GM12878 (cell line): ENCODE results near the gene ZNRF3. TPM values are rescaled to one million over a fixed set of nuclear protein-coding genes. Genes with fewer than 3 reads are reported as not detected.

Experiments used
- ATAC-seq: fragments of 200-7000 bp; cut with Tn5 transposase; 3 replicates; pipeline ENCODE4 v1.9.1; 2020; ENCODE audit warnings: mild to moderate bottlenecking, moderate library complexity
- BruUV-seq: library from RNA; stranded (reverse); fragments of 400-500 nt; replicated peaks from 2 replicates; lab custom pipeline; 2021; lab: Mats Ljungman, UMichigan
- CTCF ChIA-PET: fragments of 300-600 bp; sonication (Branson Sonifier 250); formaldehyde crosslinking; extraction: SDS; loops from one replicate; lab custom pipeline; 2021; ENCODE audit warnings: inconsistent platforms; lab: Yijun Ruan, JAX
- POLR2A ChIA-PET: fragments of 350-600 bp; formaldehyde crosslinking; extraction: SDS; loops from one replicate; lab custom pipeline; 2021; ENCODE audit warnings: inconsistent platforms; lab: Charles Lee
- RAD21 ChIA-PET: fragments of 300-600 bp; sonication (Branson Sonifier 250); formaldehyde crosslinking; loops from one replicate; lab custom pipeline; 2023; ENCODE audit warnings: antibody characterized with exemption; ENCODE audit not compliant: unreplicated experiment; lab: Charles Lee
- SMC1A ChIA-PET: fragments of 300-600 bp; sonication (Branson Sonifier 250); formaldehyde crosslinking; loops from one replicate; lab custom pipeline; 2023; ENCODE audit not compliant: unreplicated experiment, uncharacterized antibody; lab: Charles Lee
- DNase-seq: peaks from one replicate; pipeline ENCODE4 v3.0.0-alpha.2; 2011; ENCODE audit warnings: low read depth, low spot score
- FAIRE-seq: peaks from 3 replicates; lab custom pipeline; 2011; peaks lifted over from hg19 to GRCh38; lab: Jason Lieb, UNC
- H2AFZ ChIP-seq: 2 replicates; pipeline ENCODE4 v1.6.0; 2011; ENCODE audit warnings: low read depth, low read length, control low read depth; ENCODE audit not compliant: control insufficient read depth
- H3K27ac ChIP-seq: 2 replicates; pipeline ENCODE4 v1.5.1; 2011; ENCODE audit warnings: control low read depth; ENCODE audit not compliant: control insufficient read depth, insufficient read depth
- H3K27me3 ChIP-seq, 2 experiments: replicated peaks in 1 of 2; 2 replicates each; pipeline versions ENCODE4 v1.6.0 to v1.6.1; 2011; ENCODE audit warnings: low read length in 1 of 2; ENCODE audit not compliant: control insufficient read depth in 2 of 2, insufficient read depth in 2 of 2
- H3K36me3 ChIP-seq, 2 experiments: 2 replicates each; pipeline ENCODE4 v1.5.1; 2011; ENCODE audit warnings: low read length in 1 of 2; ENCODE audit not compliant: control insufficient read depth in 2 of 2, insufficient read depth in 2 of 2
- H3K4me1 ChIP-seq: 2 replicates; pipeline ENCODE4 v1.6.1; 2011; ENCODE audit warnings: mild to moderate bottlenecking, low read length, moderate library complexity, mixed read lengths; ENCODE audit not compliant: control insufficient read depth, insufficient read depth
- H3K4me2 ChIP-seq: 2 replicates; pipeline ENCODE4 v1.6.0; 2011; ENCODE audit warnings: control low read depth; ENCODE audit not compliant: control insufficient read depth, insufficient read depth
- H3K4me3 ChIP-seq: fragments of 200-600 bp; sonication (generic); 2 replicates; pipeline ENCODE4 v1.5.1; 2016
- H3K79me2 ChIP-seq: 2 replicates; pipeline ENCODE4 v1.6.0; 2011; ENCODE audit warnings: low read length; ENCODE audit not compliant: control insufficient read depth, insufficient read depth
- H3K9ac ChIP-seq: 2 replicates; pipeline ENCODE4 v1.8.0; 2011; ENCODE audit warnings: low read length, control low read depth, mixed read lengths; ENCODE audit not compliant: control insufficient read depth, insufficient read depth
- H3K9me3 ChIP-seq: replicated peaks from 3 replicates; pipeline ENCODE4 v1.5.1; 2011; ENCODE audit warnings: mild to moderate bottlenecking, low read length; ENCODE audit not compliant: control insufficient read depth, insufficient read depth
- H4K20me1 ChIP-seq: 2 replicates; pipeline ENCODE4 v1.6.0; 2011; ENCODE audit not compliant: control insufficient read depth, insufficient read depth
- FOS ChIP-seq: IDR thresholded peaks from 3 replicates; pipeline ENCODE4 v1.6.1; 2011; ENCODE audit warnings: borderline replicate concordance; ENCODE audit not compliant: insufficient read length; ENCODE audit errors: extremely low read depth
- PML ChIP-seq: IDR thresholded peaks from 2 replicates; pipeline ENCODE4 v1.6.1; 2012; ENCODE audit warnings: low read length, inconsistent platforms
- SIN3A ChIP-seq: IDR thresholded peaks from 2 replicates; pipeline ENCODE4 v1.6.1; 2012; ENCODE audit warnings: low read depth, low read length, improper control_type of control experiment
- ZSCAN29 ChIP-seq: fragments of 450-650 bp; IDR thresholded peaks from 2 replicates; pipeline ENCODE4 v1.6.1; 2017; ENCODE audit warnings: mild to moderate bottlenecking, moderate library complexity
- WGBS: methylation state at CpG from one replicate; pipeline ENCODE4 v1.1.6; 2016; ENCODE audit warnings: low lambda C conversion rate; ENCODE audit not compliant: insufficient replicate concordance, insufficient coverage; ENCODE audit errors: missing lambda C conversion rate; 5-methylcytosine and 5-hydroxymethylcytosine counted together
- in situ Hi-C: fragments of 300-500 bp; cut with MboI; formaldehyde crosslinking; loops from 9 replicates; pipeline ENCODE4 v1.14.3; 2018; ENCODE audit warnings: mixed read lengths
- intact Hi-C: fragments of 100-400 bp; cut with micrococcal nuclease; formaldehyde crosslinking; loops from one replicate; pipeline ENCODE4 v1.14.2; 2022; ENCODE audit not compliant: unreplicated experiment
- polyA plus RNA-seq, 11 experiments: library from polyadenylated mRNA; depleted of rRNA in 4 of 11; unstranded in 6 of 11; stranded (reverse) in 5 of 11; fragments of >200 nt; fragmentation: Nextera tagmentation in 4 of 11; fragmentation: Illumina TruSeq in 1 of 11; extraction: Ambion mirVana in 4 of 11; extraction: Trizol in 1 of 11; gene quantifications; 1 replicate in 1 of 11; 2 replicates in 10 of 11; pipeline versions ENCODE4 v1.2.1 to v1.2.3, GENCODE V29; 2011 to 2016; ENCODE audit warnings: inconsistent platforms in 2 of 11, missing spikeins in 2 of 11, low read depth in 1 of 11
- total RNA-seq, 4 experiments: library from RNA; depleted of rRNA in 3 of 4; stranded (reverse); fragments of >200 nt in 3 of 4; fragmentation: Illumina TruSeq in 1 of 4; extraction: Trizol in 1 of 4; gene quantifications; 2 replicates each; pipeline versions ENCODE4 v1.2.1 to v1.2.3, GENCODE V29; 2013 to 2021
- TF ChIP-seq, protein P1 (sequence below): fragments of 450-650 bp; IDR thresholded peaks from 2 replicates; pipeline ENCODE4 v1.6.1; 2017; ENCODE audit warnings: mild to moderate bottlenecking, moderate library complexity

Gene ZNRF3
- total and polyA plus RNA-seq, 10 of the 15 experiments (the other 5 are each of a cell fraction or from before 2014, with no cell fraction given): 0.05 to 2.4 (median 0.46) TPM

DNA sequence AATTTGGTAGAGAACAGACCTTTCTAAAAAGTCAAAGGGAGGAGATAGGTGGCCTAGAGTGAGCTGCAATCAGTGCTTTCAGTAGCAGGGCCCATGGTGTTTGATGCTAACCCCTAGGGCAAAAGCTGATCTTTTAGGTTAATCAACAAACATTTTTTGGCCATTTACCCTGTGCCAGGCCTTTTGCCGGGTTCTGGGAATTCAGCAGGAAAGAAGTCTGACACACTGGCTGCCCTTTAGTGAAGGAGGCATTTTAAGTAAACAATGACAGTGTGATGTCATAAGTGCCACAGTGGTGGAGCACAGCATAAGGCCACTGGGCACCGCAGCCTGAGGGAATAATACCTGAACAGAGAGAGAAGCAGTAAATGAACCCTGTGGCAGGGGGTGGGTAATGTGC, 149.2 kb downstream of the ZNRF3 start:
- Histone ChIP-seq H3K79me2 (no peaks in the 10 kb centered on the region), H3K9ac (no peak overlapping the region)
- in situ Hi-C loops: loop anchor here (25.0 kb wide), 1 partner anchor 995 kb away; no protein-coding TSS in a partner anchor

DNA sequence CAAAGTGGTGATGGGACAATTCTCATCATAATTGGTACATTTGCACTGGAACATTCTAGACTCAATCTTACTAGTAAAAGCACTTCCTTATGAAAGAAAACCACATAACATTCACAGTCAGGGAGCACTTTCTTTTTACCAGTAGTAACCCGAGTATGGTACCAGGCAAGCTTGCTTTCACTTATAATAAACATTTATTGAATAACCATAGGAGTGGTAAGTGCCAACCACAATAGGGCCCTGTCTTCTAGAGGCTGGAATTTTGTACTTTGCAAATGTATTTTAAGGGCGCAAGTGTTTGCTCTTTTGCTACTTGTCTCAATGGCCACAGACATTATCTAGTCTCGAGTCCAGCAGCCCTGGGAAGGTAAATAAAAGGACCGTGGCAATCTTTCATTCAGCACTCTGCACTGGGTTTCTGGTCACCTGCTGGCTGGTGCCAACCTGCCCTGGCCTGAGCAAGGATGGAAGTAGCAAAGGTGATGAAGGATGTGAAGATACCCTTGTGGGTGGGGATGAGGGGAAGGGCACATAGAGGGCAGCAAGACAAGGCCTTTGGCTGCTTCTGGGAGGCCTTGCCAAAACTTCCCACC, 154.1 kb downstream of the ZNRF3 start:
- no peak for DNase-seq
- Histone ChIP-seq H3K4me2 (no peak overlapping the region), H3K9ac (no peak overlapping the region), H3K79me2 (no peaks in the 10 kb centered on the region), H3K4me3 (no peak overlapping the region), H4K20me1 (no peaks in the 10 kb centered on the region), H3K36me3 (no peaks in the 10 kb centered on the region; a peak in 1 of 4 replicates)
- 24% methylated on average over 4 of the region's 4 CpGs for WGBS
- ChIA-PET CTCF (interaction anchor here (0.8 to 9.5 kb wide), 15 partner anchors 8 to 437 kb away, joined by 3 to 195 read pairs (median 7); no protein-coding TSS in a partner anchor), RAD21 (interaction anchor here (1.6 to 8.5 kb wide), 9 partner anchors 10 to 185 kb away, joined by 4 to 119 read pairs (median 34); no protein-coding TSS in a partner anchor), POLR2A (interaction anchor here (0.6 to 1.0 kb wide), 4 partner anchors 23 to 728 kb away, joined by 3 to 4 read pairs (median 3); no protein-coding TSS in a partner anchor)
- ATAC-seq: 0 out of 3 replicates have a peak, but pooled peaks have one; percentile 9
- intact Hi-C loops (no loop called here), in situ Hi-C loops (loop anchor here (5.0 to 25.0 kb wide), 3 partner anchors 185 to 1000 kb away; no protein-coding TSS in a partner anchor)
- no TSS peak for BruUV-seq
- FAIRE-seq: no peak
- TF ChIP-seq ZSCAN29 (no peak), FOS (no peak), PML (no peak)
- TF ChIP-seq, protein P1, sequence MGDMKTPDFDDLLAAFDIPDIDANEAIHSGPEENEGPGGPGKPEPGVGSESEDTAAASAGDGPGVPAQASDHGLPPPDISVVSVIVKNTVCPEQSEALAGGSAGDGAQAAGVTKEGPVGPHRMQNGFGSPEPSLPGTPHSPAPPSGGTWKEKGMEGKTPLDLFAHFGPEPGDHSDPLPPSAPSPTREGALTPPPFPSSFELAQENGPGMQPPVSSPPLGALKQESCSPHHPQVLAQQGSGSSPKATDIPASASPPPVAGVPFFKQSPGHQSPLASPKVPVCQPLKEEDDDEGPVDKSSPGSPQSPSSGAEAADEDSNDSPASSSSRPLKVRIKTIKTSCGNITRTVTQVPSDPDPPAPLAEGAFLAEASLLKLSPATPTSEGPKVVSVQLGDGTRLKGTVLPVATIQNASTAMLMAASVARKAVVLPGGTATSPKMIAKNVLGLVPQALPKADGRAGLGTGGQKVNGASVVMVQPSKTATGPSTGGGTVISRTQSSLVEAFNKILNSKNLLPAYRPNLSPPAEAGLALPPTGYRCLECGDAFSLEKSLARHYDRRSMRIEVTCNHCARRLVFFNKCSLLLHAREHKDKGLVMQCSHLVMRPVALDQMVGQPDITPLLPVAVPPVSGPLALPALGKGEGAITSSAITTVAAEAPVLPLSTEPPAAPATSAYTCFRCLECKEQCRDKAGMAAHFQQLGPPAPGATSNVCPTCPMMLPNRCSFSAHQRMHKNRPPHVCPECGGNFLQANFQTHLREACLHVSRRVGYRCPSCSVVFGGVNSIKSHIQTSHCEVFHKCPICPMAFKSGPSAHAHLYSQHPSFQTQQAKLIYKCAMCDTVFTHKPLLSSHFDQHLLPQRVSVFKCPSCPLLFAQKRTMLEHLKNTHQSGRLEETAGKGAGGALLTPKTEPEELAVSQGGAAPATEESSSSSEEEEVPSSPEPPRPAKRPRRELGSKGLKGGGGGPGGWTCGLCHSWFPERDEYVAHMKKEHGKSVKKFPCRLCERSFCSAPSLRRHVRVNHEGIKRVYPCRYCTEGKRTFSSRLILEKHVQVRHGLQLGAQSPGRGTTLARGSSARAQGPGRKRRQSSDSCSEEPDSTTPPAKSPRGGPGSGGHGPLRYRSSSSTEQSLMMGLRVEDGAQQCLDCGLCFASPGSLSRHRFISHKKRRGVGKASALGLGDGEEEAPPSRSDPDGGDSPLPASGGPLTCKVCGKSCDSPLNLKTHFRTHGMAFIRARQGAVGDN: no peak
- TF ChIP-seq, all 136 proteins: peak for 0
- Histone ChIP-seq H3K27me3 (no peaks in the 10 kb centered on the region), H3K27ac (no peak overlapping the region), H3K9me3 (no peaks in the 10 kb centered on the region), H3K4me1 (no peaks in the 10 kb centered on the region), H2AFZ (no peak overlapping the region)
- SMC1A ChIA-PET: interaction anchor here (0.6 to 9.1 kb wide), 22 partner anchors 9 to 206 kb away, joined by 3 to 187 read pairs (median 5); partner anchors contain the start of gene ZNRF3

More for the DNA sequence above, 149.2 kb downstream of the ZNRF3 start:
- no peaks in the 10 kb centered on the region for H3K9me3 ChIP-seq
- 55% methylated on average over 2 of the region's 2 CpGs for WGBS
- no peaks in the 10 kb centered on the region for H3K4me1 ChIP-seq
- POLR2A ChIA-PET: interaction anchor here (1.0 to 1.7 kb wide), 3 partner anchors 15 to 101 kb away, joined by 3 to 5 read pairs (median 3); no protein-coding TSS in a partner anchor
- FAIRE-seq: no peak
- H3K27me3 ChIP-seq: 0 out of 4 replicates have a peak, but pooled peaks cover 0 to 6% of the 10 kb centered on the region in 2 experiments
- BruUV-seq: no TSS peak
- H3K4me2 ChIP-seq: no peak overlapping the region
- peaks cover 3% of the 10 kb centered on the region; the same call in 1 of the 2 replicates for H4K20me1 ChIP-seq
- RAD21 ChIA-PET: interaction anchor here (0.9 to 3.1 kb wide), 7 partner anchors 8 to 177 kb away, joined by 3 to 21 read pairs (median 4); no protein-coding TSS in a partner anchor
- H3K4me3 ChIP-seq: no peak overlapping the region
- no peak for ATAC-seq
- CTCF ChIA-PET: interaction anchor here (1.4 to 7.4 kb wide), 6 partner anchors 7 to 432 kb away, joined by 3 to 63 read pairs (median 6); no protein-coding TSS in a partner anchor
- no peak overlapping the region for H3K27ac ChIP-seq
- intact Hi-C loops: loop anchor here (5.0 kb wide), 1 partner anchor 125 kb away; no protein-coding TSS in a partner anchor
- TF ChIP-seq SIN3A: no peak
- H3K36me3 ChIP-seq: no peaks in the 10 kb centered on the region; a peak in 1 of 4 replicates
- H2AFZ ChIP-seq: no peak overlapping the region
- DNase-seq: no peak
- SMC1A ChIA-PET: interaction anchor here (0.9 to 4.3 kb wide), 10 partner anchors 8 to 230 kb away, joined by 3 to 43 read pairs (median 9); no protein-coding TSS in a partner anchor
